ENCODE results near the gene GPR62.

- TF ChIP-seq POLR2A (IDR thresholded peaks at IDR 0.05) (no peak), CTCF (IDR thresholded peaks at IDR 0.05) (peak; percentile 76 to 94 (median 88))
These were observed 46.3 kb downstream of the GPR62 start for GRCh38 chr3:52001443-52001974.
